Mesenchymal stem cell (in vitro differentiated cells and primary cell): ENCODE data around the gene ATP5PO.

Experiments
- DNase-seq: peaks from one replicate; pipeline ENCODE4 v3.0.0-alpha.2; 2013
- H2AFZ ChIP-seq: one replicate; pipeline ENCODE4 v1.6.1; 2013; ENCODE audit warnings: low read depth, mild to moderate bottlenecking, control low read depth, inconsistent platforms, low read length, moderate library complexity
- H2AK5ac ChIP-seq: 2 replicates; pipeline ENCODE4 v1.6.1; 2013; ENCODE audit warnings: low read length, moderate library complexity, mild to moderate bottlenecking, inconsistent platforms; ENCODE audit not compliant: severe bottlenecking
- H2BK120ac ChIP-seq: one replicate; pipeline ENCODE4 v1.6.1; 2013; ENCODE audit warnings: low read depth, mild to moderate bottlenecking, inconsistent platforms, low read length, moderate library complexity
- H2BK12ac ChIP-seq, 2 experiments: one replicate each; pipeline ENCODE4 v1.6.1; 2013; ENCODE audit warnings: inconsistent platforms in 2 of 2, low read length in 2 of 2, mild to moderate bottlenecking in 2 of 2, moderate library complexity in 2 of 2, control low read depth in 1 of 2
- H2BK15ac ChIP-seq: one replicate; pipeline ENCODE4 v1.6.1; 2013; ENCODE audit warnings: mild to moderate bottlenecking, low read depth, inconsistent platforms; ENCODE audit not compliant: poor library complexity, severe bottlenecking
- H2BK5ac ChIP-seq: 2 replicates; pipeline ENCODE4 v1.6.1; 2013; ENCODE audit warnings: low read depth, mild to moderate bottlenecking, low read length, control low read depth, inconsistent platforms; ENCODE audit not compliant: poor library complexity, severe bottlenecking
- H3K14ac ChIP-seq, 2 experiments: one replicate each; pipeline ENCODE4 v1.6.1; 2013; ENCODE audit warnings: inconsistent platforms in 2 of 2, low read length in 2 of 2, control low read depth in 1 of 2, mild to moderate bottlenecking in 1 of 2, moderate library complexity in 1 of 2
- H3K18ac ChIP-seq, 2 experiments: one replicate each; pipeline ENCODE4 v1.6.1; 2013; ENCODE audit warnings: inconsistent platforms in 2 of 2, low read length in 2 of 2, control low read depth in 1 of 2, low read depth in 1 of 2, mild to moderate bottlenecking in 1 of 2
- H3K23ac ChIP-seq, 2 experiments: one replicate each; pipeline ENCODE4 v1.6.1; 2013; ENCODE audit warnings: inconsistent platforms in 2 of 2, low read length in 2 of 2, mild to moderate bottlenecking in 2 of 2, moderate library complexity in 2 of 2, control low read depth in 1 of 2
- H3K27ac ChIP-seq: 2 replicates; pipeline ENCODE4 v1.5.1; 2013; ENCODE audit warnings: mild to moderate bottlenecking, moderate library complexity, low read length, control low read depth, inconsistent platforms; ENCODE audit not compliant: poor library complexity, severe bottlenecking
- H3K27me3 ChIP-seq, 2 experiments: 2 replicates each; pipeline versions ENCODE4 v1.6.1 to v1.7.0; 2013; ENCODE audit warnings: low read length in 2 of 2, mild to moderate bottlenecking in 2 of 2, moderate library complexity in 2 of 2, control low read depth in 1 of 2, inconsistent platforms in 1 of 2; ENCODE audit not compliant: control insufficient read depth in 1 of 2, insufficient read depth in 1 of 2
- H3K36me3 ChIP-seq, 2 experiments: 2 replicates each; pipeline versions ENCODE4 v1.6.1 to v1.7.0; 2013; ENCODE audit warnings: low read length in 2 of 2, control low read depth in 1 of 2, inconsistent platforms in 1 of 2, low read depth in 1 of 2, mild to moderate bottlenecking in 1 of 2; ENCODE audit not compliant: insufficient read depth in 2 of 2, control insufficient read depth in 1 of 2
- H3K4ac ChIP-seq, 2 experiments: one replicate each; pipeline ENCODE4 v1.6.1; 2013; ENCODE audit warnings: inconsistent platforms in 2 of 2, low read length in 2 of 2, mild to moderate bottlenecking in 2 of 2, moderate library complexity in 2 of 2, control low read depth in 1 of 2, low read depth in 1 of 2
- H3K4me1 ChIP-seq: 2 replicates; pipeline ENCODE4 v1.6.1; 2013; ENCODE audit warnings: low read depth, low read length, control low read depth; ENCODE audit not compliant: control insufficient read depth, insufficient read depth
- H3K4me2 ChIP-seq: 2 replicates; pipeline ENCODE4 v1.6.1; 2013; ENCODE audit warnings: low read length, mild to moderate bottlenecking, inconsistent platforms; ENCODE audit not compliant: poor library complexity, severe bottlenecking
- H3K4me3 ChIP-seq, 2 experiments: 2 replicates each; pipeline versions ENCODE4 v1.5.1 to v1.7.0; 2013; ENCODE audit warnings: low read length in 2 of 2, mild to moderate bottlenecking in 2 of 2, control low read depth in 1 of 2, low read depth in 1 of 2; ENCODE audit not compliant: insufficient read depth in 1 of 2
- H3K79me1 ChIP-seq: replicated peaks from 2 replicates; pipeline ENCODE4 v1.6.1; 2013; ENCODE audit warnings: mild to moderate bottlenecking, control low read depth, low read length, inconsistent platforms; ENCODE audit not compliant: poor library complexity, severe bottlenecking
- H3K9ac ChIP-seq: 2 replicates; pipeline ENCODE4 v1.7.0; 2013; ENCODE audit warnings: mild to moderate bottlenecking, low read length, moderate library complexity
- H3K9me3 ChIP-seq: 2 replicates; pipeline ENCODE4 v1.7.0; 2013; ENCODE audit warnings: mild to moderate bottlenecking, low read length; ENCODE audit not compliant: control insufficient read depth
- H4K8ac ChIP-seq: one replicate; pipeline ENCODE4 v1.6.1; 2013; ENCODE audit warnings: inconsistent platforms, mild to moderate bottlenecking, low read length, moderate library complexity
- H4K91ac ChIP-seq: one replicate; pipeline ENCODE4 v1.6.1; 2013; ENCODE audit warnings: mild to moderate bottlenecking, low read length, inconsistent platforms
- WGBS: methylation state at CpG from one replicate; pipeline ENCODE4 v1.1.7; 2013; ENCODE audit warnings: mixed read lengths; 5-methylcytosine and 5-hydroxymethylcytosine counted together

The ATP5PO gene

GRCh38 chr21:33909756-33910155, 5.8 kb downstream of the ATP5PO start:
- Histone ChIP-seq H3K18ac (no peak overlapping the region), H3K4ac (no peak overlapping the region)
- 74% methylated on average over 6 of the region's 6 CpGs for WGBS

DNA sequence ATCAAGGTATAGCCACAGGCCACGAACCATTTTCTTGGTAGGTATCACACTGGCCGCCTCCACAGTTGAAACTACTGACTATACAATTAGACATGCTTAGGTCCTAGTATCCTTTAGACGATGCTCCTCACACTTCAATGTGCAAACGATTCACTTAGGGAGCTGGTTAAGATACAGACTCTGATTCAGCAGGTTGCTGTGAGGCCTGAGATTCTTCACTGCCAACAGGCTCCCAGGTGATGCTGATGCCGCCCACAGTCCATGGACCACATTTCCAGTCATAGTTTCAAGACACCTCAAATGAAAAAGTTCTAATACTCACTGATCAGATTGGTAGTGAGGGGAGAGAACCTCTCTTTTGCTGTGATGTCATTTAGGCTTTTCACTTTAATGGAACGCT, 6.8 kb downstream of the ATP5PO start:
- H3K9ac ChIP-seq, result no peak overlapping the region
- H3K9me3 ChIP-seq, result no peaks in the 10 kb centered on the region
- no peak overlapping the region for H3K4me2 ChIP-seq
- no peak overlapping the region for H2BK120ac ChIP-seq
- peaks cover 51 to 94% of the 10 kb centered on the region in 2 experiments for H3K36me3 ChIP-seq
- no peak overlapping the region for H2AK5ac ChIP-seq
- H2AFZ ChIP-seq, result no peak overlapping the region
- 98% methylated on average over 5 of the region's 6 CpGs for WGBS
- H3K4me3 ChIP-seq, result no peak overlapping the region
- H2BK12ac ChIP-seq, result no peak overlapping the region
- peaks cover 33% of the 10 kb centered on the region for H3K79me1 ChIP-seq
- DNase-seq, result no peak
- H3K27ac ChIP-seq, result no peak overlapping the region
- no peak overlapping the region for H3K4ac ChIP-seq
- no peak overlapping the region for H2BK5ac ChIP-seq
- no peaks in the 10 kb centered on the region for H3K4me1 ChIP-seq
- no peak overlapping the region for H2BK15ac ChIP-seq
- no peak overlapping the region for H3K14ac ChIP-seq
- H3K27me3 ChIP-seq, result no peaks in the 10 kb centered on the region
- no peak overlapping the region for H3K18ac ChIP-seq
- no peak overlapping the region for H4K8ac ChIP-seq
- no peak overlapping the region for H3K23ac ChIP-seq
- no peak overlapping the region for H4K91ac ChIP-seq

More at GRCh38 chr21:33909756-33910155, 5.8 kb downstream of the ATP5PO start:
- H3K9ac ChIP-seq, result no peak overlapping the region
- no peak overlapping the region for H3K4me3 ChIP-seq
- H3K4me1 ChIP-seq, result no peaks in the 10 kb centered on the region
- H3K23ac ChIP-seq, result no peak overlapping the region
- no peak overlapping the region for H2AFZ ChIP-seq
- H4K91ac ChIP-seq, result no peak overlapping the region
- H2BK12ac ChIP-seq, result no peak overlapping the region
- H3K27me3 ChIP-seq, result no peaks in the 10 kb centered on the region
- no peaks in the 10 kb centered on the region for H3K9me3 ChIP-seq
- no peak overlapping the region for H3K27ac ChIP-seq
- H2BK15ac ChIP-seq, result no peak overlapping the region
- H2AK5ac ChIP-seq, result no peak overlapping the region
- no peak overlapping the region for H2BK120ac ChIP-seq
- H4K8ac ChIP-seq, result no peak overlapping the region
- no peak overlapping the region for H3K14ac ChIP-seq
- H3K79me1 ChIP-seq, result peaks cover 34% of the 10 kb centered on the region
- DNase-seq, result no peak
- no peak overlapping the region for H3K4me2 ChIP-seq
- H2BK5ac ChIP-seq, result no peak overlapping the region
- H3K36me3 ChIP-seq, result peaks cover 42 to 84% of the 10 kb centered on the region in 2 experiments

DNA sequence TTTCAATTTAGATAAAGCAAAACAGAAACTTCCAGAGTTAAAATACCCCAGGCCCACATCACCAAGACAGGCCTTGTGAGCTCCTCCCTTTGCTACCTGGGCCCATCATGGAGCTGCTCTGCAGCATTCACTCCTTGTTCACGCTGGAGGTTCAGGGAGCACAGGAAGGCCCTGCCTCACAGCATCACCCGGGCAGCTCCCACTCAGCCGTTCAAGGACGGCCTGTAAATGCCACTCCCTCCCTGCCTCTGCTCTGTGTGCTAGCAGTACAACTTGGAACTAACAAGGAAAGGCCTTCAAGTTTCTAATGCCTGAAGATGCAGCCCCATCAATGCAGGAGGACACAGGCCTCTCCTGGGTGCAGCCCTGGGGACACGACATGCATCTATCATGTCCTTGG, 11.6 kb downstream of the ATP5PO start:
- Histone ChIP-seq H4K91ac (no peak overlapping the region), H3K18ac (no peak overlapping the region), H2BK5ac (no peak overlapping the region), H2BK120ac (no peak overlapping the region), H3K79me1 (peaks cover 18% of the 10 kb centered on the region), H2AK5ac (no peak overlapping the region), H3K4me1 (peaks cover 2% of the 10 kb centered on the region), H2BK15ac (no peak overlapping the region), H3K27me3 (no peaks in the 10 kb centered on the region), H3K36me3 (peaks cover 59 to 91% of the 10 kb centered on the region in 2 experiments), H3K4me3 (no peak overlapping the region), H4K8ac (no peak overlapping the region), H2BK12ac (no peak overlapping the region), H3K4me2 (no peak overlapping the region), H3K23ac (no peak overlapping the region), H3K14ac (no peak overlapping the region), H3K9me3 (no peaks in the 10 kb centered on the region), H3K9ac (no peak overlapping the region), H3K4ac (no peak overlapping the region), H3K27ac (no peak overlapping the region), H2AFZ (no peak overlapping the region)
- DNase-seq, result no peak
- 95% methylated on average over 5 of the region's 5 CpGs for WGBS

DNA sequence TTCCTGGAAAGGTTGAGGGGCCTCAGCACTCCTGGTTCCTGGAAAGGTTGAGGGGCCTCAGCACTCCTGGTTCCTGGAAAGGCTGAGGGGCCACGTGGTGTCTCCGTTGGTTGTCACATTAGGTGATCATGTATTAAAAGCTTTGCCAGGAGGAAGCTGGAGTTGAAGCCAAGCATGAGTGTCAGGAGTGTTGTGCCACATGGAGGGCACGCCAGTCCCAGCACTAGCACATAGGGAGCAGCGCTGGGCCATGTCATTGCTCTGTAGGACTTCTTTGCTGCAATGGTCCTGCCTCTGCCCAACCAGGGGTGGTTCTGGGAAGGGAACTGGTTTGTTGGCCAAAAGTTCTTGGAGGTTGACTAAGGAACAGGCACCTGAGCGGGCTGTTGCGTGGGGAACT, 13.3 kb downstream of the ATP5PO start:
- no peak overlapping the region for H2BK12ac ChIP-seq

More for the DNA sequence above, 13.3 kb downstream of the ATP5PO start:
- no peak overlapping the region for H3K9ac ChIP-seq
- no peak for DNase-seq
- peaks cover 45 to 75% of the 10 kb centered on the region in 2 experiments for H3K36me3 ChIP-seq
- H2AK5ac ChIP-seq, result no peak overlapping the region
- no peak overlapping the region for H2BK5ac ChIP-seq
- H3K18ac ChIP-seq, result no peak overlapping the region
- H3K14ac ChIP-seq, result no peak overlapping the region
- H3K4me2 ChIP-seq, result no peak overlapping the region
- no peaks in the 10 kb centered on the region for H3K9me3 ChIP-seq
- no peaks in the 10 kb centered on the region for H3K27me3 ChIP-seq
- no peak overlapping the region for H3K4me3 ChIP-seq
- no peak overlapping the region for H3K27ac ChIP-seq
- H3K4ac ChIP-seq, result no peak overlapping the region
- H4K8ac ChIP-seq, result no peak overlapping the region
- peaks cover 13% of the 10 kb centered on the region for H3K79me1 ChIP-seq
- H2AFZ ChIP-seq, result no peak overlapping the region
- no peak overlapping the region for H4K91ac ChIP-seq
- H3K23ac ChIP-seq, result no peak overlapping the region
- peaks cover 13% of the 10 kb centered on the region for H3K4me1 ChIP-seq
- WGBS, result 99% methylated on average over 6 of the region's 6 CpGs
- no peak overlapping the region for H2BK120ac ChIP-seq
- H2BK15ac ChIP-seq, result no peak overlapping the region
